Esophagus mucosa (tissue), 1 donor: ENCODE data around the gene SNX22. TPM values are rescaled to one million over a fixed set of nuclear protein-coding genes. Genes with fewer than 3 reads are reported as not detected.

Experiments
- total RNA-seq: library from RNA; stranded (reverse); gene quantifications from one replicate; pipeline ENCODE4 v1.2.4, GENCODE V29; 2023
- donor health status: DM: yes; HTN: yes; CAD: no.

The SNX22 gene
- total RNA-seq, 1 donor from 2014 or later: 0.28 TPM

Other genes starting within 250 kb of the SNX22 start
- 9.6 TPM for gene DAPK2, start 105.2 kb upstream of the SNX22 start, total RNA-seq
- 25.6 TPM for gene CIAO2A, start 57.9 kb upstream of the SNX22 start, total RNA-seq
- gene SNX1, start 55.7 kb upstream of the SNX22 start, total RNA-seq: 76.6 TPM
- 260 TPM for gene PPIB, start 11.3 kb downstream of the SNX22 start, total RNA-seq
- 17.3 TPM for gene CSNK1G1, start 204.4 kb downstream of the SNX22 start, total RNA-seq
- 18.3 TPM for gene PCLAF, start 229.7 kb downstream of the SNX22 start, total RNA-seq
- 22.1 TPM for gene TRIP4, start 236.1 kb downstream of the SNX22 start, total RNA-seq